ENCODE results near the gene TJP3. TPM values are rescaled to one million over a fixed set of nuclear protein-coding genes. Genes with fewer than 3 reads are reported as not detected.

TJP3 gene
- total and polyA plus RNA-seq, 4 donors: 18.4 to 57.8 (median 49.6) TPM

- no peaks in the 10 kb centered on the region for H3K9me3 ChIP-seq (ENCODE audit: control insufficient read depth in 4 of 4, insufficient read depth in 3 of 4, low read length in 3 of 4)
- 39 to 41% methylated on average over 23 of the region's 23 CpGs for WGBS, 2 donors
- ATAC-seq (ENCODE audit: insufficient read depth, low FRiP score) (no peak), DNase-seq (peak; percentile 8 to 45 (median 31))
- peak overlapping the region in 1 of 2 donors; percentile 63 for H3K27ac ChIP-seq (ENCODE audit: low read depth in 1 of 2, low read length in 1 of 2)
- H3K4me1 ChIP-seq (ENCODE audit: control insufficient read depth in 5 of 5, insufficient read depth in 5 of 5, low read length in 5 of 5): peaks cover 0 to 5% (median 0%) of the 10 kb centered on the region in 5 donors
- TF ChIP-seq CTCF (IDR thresholded peaks at IDR 0.05; ENCODE audit: control extremely low read depth, extremely low read depth): no peak
- no peak overlapping the region for H3K9ac ChIP-seq (ENCODE audit: insufficient read depth in 1 of 2, low read length in 2 of 2)
- H3K4me3 ChIP-seq: no peak overlapping the region
- H3K27me3 ChIP-seq (ENCODE audit: control insufficient read depth in 3 of 3, insufficient read depth in 3 of 3, low read length in 2 of 3): peaks cover 0 to 3% (median 2%) of the 10 kb centered on the region in 3 donors
- H3K36me3 ChIP-seq (ENCODE audit: control insufficient read depth in 4 of 4, insufficient read depth in 4 of 4, low read length in 4 of 4): no peaks in the 10 kb centered on the region
These were observed 4.8 kb downstream of the TJP3 start for GRCh38 chr19:3712663-3713611.

- peaks cover 0 to 9% (median 0%) of the 10 kb centered on the region in 3 donors for H3K27me3 ChIP-seq (ENCODE audit: control insufficient read depth in 3 of 3, insufficient read depth in 3 of 3, low read length in 2 of 3)
- no peak for TF ChIP-seq CTCF (IDR thresholded peaks at IDR 0.05; ENCODE audit: control extremely low read depth, extremely low read depth)
- H3K4me3 ChIP-seq: no peak overlapping the region
- WGBS, 2 donors: 72 to 88% methylated on average over 16 of the region's 16 CpGs
- H3K27ac ChIP-seq (ENCODE audit: low read depth in 1 of 2, low read length in 1 of 2): no peak overlapping the region
- no peak overlapping the region for H3K9ac ChIP-seq (ENCODE audit: insufficient read depth in 1 of 2, low read length in 2 of 2)
- no peaks in the 10 kb centered on the region for H3K36me3 ChIP-seq (ENCODE audit: control insufficient read depth in 4 of 4, insufficient read depth in 4 of 4, low read length in 4 of 4)
- DNase-seq: no peak
- peaks cover 0 to 5% (median 0%) of the 10 kb centered on the region in 5 donors for H3K4me1 ChIP-seq (ENCODE audit: control insufficient read depth in 5 of 5, insufficient read depth in 5 of 5, low read length in 5 of 5)
- H3K9me3 ChIP-seq (ENCODE audit: control insufficient read depth in 4 of 4, insufficient read depth in 3 of 4, low read length in 3 of 4): no peaks in the 10 kb centered on the region
- ATAC-seq (ENCODE audit: insufficient read depth, low FRiP score): no peak
These were observed 8.0 kb downstream of the TJP3 start for GRCh38 chr19:3716147-3716668.

- Histone ChIP-seq H3K27me3 (ENCODE audit: control insufficient read depth in 3 of 3, insufficient read depth in 3 of 3, low read length in 2 of 3) (peaks cover 0 to 24% (median 11%) of the 10 kb centered on the region in 3 donors), H3K4me3 (no peak overlapping the region), H3K4me1 (ENCODE audit: control insufficient read depth in 5 of 5, insufficient read depth in 5 of 5, low read length in 5 of 5) (peaks cover 0 to 2% (median 0%) of the 10 kb centered on the region in 5 donors), H3K27ac (ENCODE audit: low read depth in 1 of 2, low read length in 1 of 2) (no peak overlapping the region), H3K36me3 (ENCODE audit: control insufficient read depth in 4 of 4, insufficient read depth in 4 of 4, low read length in 4 of 4) (no peaks in the 10 kb centered on the region), H3K9ac (ENCODE audit: insufficient read depth in 1 of 2, low read length in 2 of 2) (no peak overlapping the region), H3K9me3 (ENCODE audit: control insufficient read depth in 4 of 4, insufficient read depth in 3 of 4, low read length in 3 of 4) (peaks cover 0 to 2% (median 0%) of the 10 kb centered on the region in 4 donors)
- 89 to 92% methylated on average over 4 of the region's 4 CpGs for WGBS, 2 donors
- TF ChIP-seq CTCF (IDR thresholded peaks at IDR 0.05; ENCODE audit: control extremely low read depth, extremely low read depth): no peak
- ATAC-seq (ENCODE audit: insufficient read depth, low FRiP score): no peak
- no peak for DNase-seq
These were observed 11.7 kb downstream of the TJP3 start for GRCh38 chr19:3719868-3720267.

Measured in lung (tissue), 12 donors.